ENCODE measurements around the gene FADS1. TPM values are rescaled to one million over a fixed set of nuclear protein-coding genes. Genes with fewer than 3 reads are reported as not detected.

The FADS1 gene
- total and polyA plus RNA-seq, 4 donors: 63.6 to 94.9 (median 91.9) TPM

GRCh38 chr11:61773809-61774208 is 43.0 kb downstream of the FADS1 start:
- DNase-seq (ENCODE audit: low read depth in 4 of 6, low spot score in 6 of 6): no peak
- whole genome bisulfite sequencing (ENCODE audit: insufficient coverage): 87% methylated on average over 18 of the region's 18 CpGs
- H3K9me3 ChIP-seq (ENCODE audit: control insufficient read depth, insufficient read depth, low read length): no peaks in the 10 kb centered on the region
- no peak overlapping the region for H3K4me3 ChIP-seq (ENCODE audit: low read depth, low read length)
- no peak overlapping the region for H3K27ac ChIP-seq (ENCODE audit: low read depth, low read length)
- peaks cover 41% of the 10 kb centered on the region for H3K36me3 ChIP-seq (ENCODE audit: control insufficient read depth, insufficient read depth, low read length)
- no peaks in the 10 kb centered on the region for H3K27me3 ChIP-seq (ENCODE audit: control insufficient read depth, insufficient read depth, low read length)
- H3K4me1 ChIP-seq (ENCODE audit: control insufficient read depth, insufficient read depth, low read length): peaks cover 47% of the 10 kb centered on the region

DNA sequence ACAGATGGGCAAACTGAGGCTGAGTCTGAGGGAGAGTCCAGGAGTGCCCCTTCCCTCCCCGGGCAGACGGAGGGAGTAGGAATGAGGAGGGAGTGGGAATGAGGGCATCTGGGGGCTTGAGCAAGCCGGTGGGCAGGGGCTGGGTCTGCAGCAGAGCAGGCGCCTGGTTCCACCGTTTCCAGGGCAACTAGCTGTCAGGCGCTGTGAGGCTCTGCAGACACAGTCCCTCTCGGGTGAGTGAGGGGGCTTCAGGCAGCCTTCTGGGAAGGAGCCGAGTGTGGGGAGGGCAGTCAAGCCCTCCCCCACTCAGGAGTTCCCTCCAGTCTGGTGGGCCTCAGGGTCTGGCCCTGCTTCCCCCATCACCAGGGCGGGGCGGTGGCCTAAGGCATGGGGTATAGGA is 43.4 kb downstream of the FADS1 start:
- Histone ChIP-seq H3K4me1 (ENCODE audit: control insufficient read depth, insufficient read depth, low read length) (peaks cover 46% of the 10 kb centered on the region), H3K27me3 (ENCODE audit: control insufficient read depth, insufficient read depth, low read length) (no peaks in the 10 kb centered on the region), H3K36me3 (ENCODE audit: control insufficient read depth, insufficient read depth, low read length) (peaks cover 43% of the 10 kb centered on the region), H3K27ac (ENCODE audit: low read depth, low read length) (no peak overlapping the region), H3K4me3 (ENCODE audit: low read depth, low read length) (no peak overlapping the region), H3K9me3 (ENCODE audit: control insufficient read depth, insufficient read depth, low read length) (no peaks in the 10 kb centered on the region)
- peak in 2 of 6 donors; percentile 34 to 41 for DNase-seq (ENCODE audit: low read depth in 4 of 6, low spot score in 6 of 6)
- WGBS (ENCODE audit: insufficient coverage): 12% methylated on average over 6 of the region's 10 CpGs

GRCh38 chr11:61771985-61772455 is 44.8 kb downstream of the FADS1 start:
- H3K27ac ChIP-seq (ENCODE audit: low read depth, low read length): no peak overlapping the region
- H3K4me3 ChIP-seq (ENCODE audit: low read depth, low read length): no peak overlapping the region
- no peaks in the 10 kb centered on the region for H3K27me3 ChIP-seq (ENCODE audit: control insufficient read depth, insufficient read depth, low read length)
- H3K9me3 ChIP-seq (ENCODE audit: control insufficient read depth, insufficient read depth, low read length): no peaks in the 10 kb centered on the region
- H3K4me1 ChIP-seq (ENCODE audit: control insufficient read depth, insufficient read depth, low read length): peaks cover 33% of the 10 kb centered on the region
- peaks cover 36% of the 10 kb centered on the region for H3K36me3 ChIP-seq (ENCODE audit: control insufficient read depth, insufficient read depth, low read length)
- no peak for DNase-seq (ENCODE audit: low read depth in 4 of 6, low spot score in 6 of 6)
- WGBS (ENCODE audit: insufficient coverage): 41% methylated on average over 3 of the region's 7 CpGs

GRCh38 chr11:61771195-61771894 is 45.5 kb downstream of the FADS1 start:
- peaks cover 38% of the 10 kb centered on the region for H3K36me3 ChIP-seq (ENCODE audit: control insufficient read depth, insufficient read depth, low read length)
- DNase-seq (ENCODE audit: low read depth in 4 of 6, low spot score in 6 of 6): no peak
- H3K27me3 ChIP-seq (ENCODE audit: control insufficient read depth, insufficient read depth, low read length): no peaks in the 10 kb centered on the region
- H3K9me3 ChIP-seq (ENCODE audit: control insufficient read depth, insufficient read depth, low read length): no peaks in the 10 kb centered on the region
- no peak overlapping the region for H3K4me3 ChIP-seq (ENCODE audit: low read depth, low read length)
- no peak overlapping the region for H3K27ac ChIP-seq (ENCODE audit: low read depth, low read length)
- WGBS (ENCODE audit: insufficient coverage): 88% methylated on average over 12 of the region's 15 CpGs
- H3K4me1 ChIP-seq (ENCODE audit: control insufficient read depth, insufficient read depth, low read length): peaks cover 31% of the 10 kb centered on the region

DNA sequence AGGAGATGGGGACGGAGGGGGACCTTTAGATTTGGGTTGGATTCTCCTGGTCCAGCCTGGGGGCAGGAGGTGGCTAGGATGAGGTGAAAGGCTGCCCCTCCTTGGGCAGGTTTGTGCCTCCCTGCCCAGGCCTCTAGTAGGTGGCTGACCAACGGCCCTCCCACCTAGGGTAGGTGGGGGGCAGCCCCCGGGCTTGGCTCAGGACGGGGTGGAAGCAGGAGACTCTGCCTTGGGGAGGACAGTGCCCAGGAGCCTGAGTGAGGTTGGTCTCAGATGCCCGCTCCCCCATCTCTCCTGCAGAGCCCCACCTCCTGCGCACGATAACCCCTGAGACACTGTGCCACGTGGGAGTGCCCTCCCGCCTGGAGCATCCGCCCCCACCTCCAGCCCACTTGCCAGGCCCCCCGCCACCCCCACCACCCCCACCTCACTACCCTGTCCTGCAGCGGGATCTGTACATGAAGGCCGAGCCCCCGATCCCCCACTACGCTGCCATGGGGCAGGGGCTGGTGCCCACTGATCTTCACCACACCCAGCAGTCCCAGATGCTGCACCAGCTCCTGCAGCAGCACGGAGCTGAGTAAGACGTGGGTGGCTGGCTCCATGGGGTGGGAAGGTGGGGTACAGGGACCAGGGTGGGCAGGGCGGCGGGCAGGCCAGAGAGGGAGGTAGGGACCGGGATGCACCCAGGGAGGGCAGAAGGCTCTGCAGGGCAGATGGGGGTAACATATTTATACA is 46.7 kb downstream of the FADS1 start:
- Histone ChIP-seq H3K9me3 (ENCODE audit: control insufficient read depth, insufficient read depth, low read length) (no peaks in the 10 kb centered on the region), H3K4me1 (ENCODE audit: control insufficient read depth, insufficient read depth, low read length) (peaks cover 28% of the 10 kb centered on the region), H3K27me3 (ENCODE audit: control insufficient read depth, insufficient read depth, low read length) (no peaks in the 10 kb centered on the region), H3K27ac (ENCODE audit: low read depth, low read length) (no peak overlapping the region), H3K4me3 (ENCODE audit: low read depth, low read length) (no peak overlapping the region), H3K36me3 (ENCODE audit: control insufficient read depth, insufficient read depth, low read length) (peaks cover 43% of the 10 kb centered on the region)
- 89% methylated on average over 3 of the region's 20 CpGs for whole genome bisulfite sequencing (ENCODE audit: insufficient coverage)
- no peak for DNase-seq (ENCODE audit: low read depth in 4 of 6, low spot score in 6 of 6)

DNA sequence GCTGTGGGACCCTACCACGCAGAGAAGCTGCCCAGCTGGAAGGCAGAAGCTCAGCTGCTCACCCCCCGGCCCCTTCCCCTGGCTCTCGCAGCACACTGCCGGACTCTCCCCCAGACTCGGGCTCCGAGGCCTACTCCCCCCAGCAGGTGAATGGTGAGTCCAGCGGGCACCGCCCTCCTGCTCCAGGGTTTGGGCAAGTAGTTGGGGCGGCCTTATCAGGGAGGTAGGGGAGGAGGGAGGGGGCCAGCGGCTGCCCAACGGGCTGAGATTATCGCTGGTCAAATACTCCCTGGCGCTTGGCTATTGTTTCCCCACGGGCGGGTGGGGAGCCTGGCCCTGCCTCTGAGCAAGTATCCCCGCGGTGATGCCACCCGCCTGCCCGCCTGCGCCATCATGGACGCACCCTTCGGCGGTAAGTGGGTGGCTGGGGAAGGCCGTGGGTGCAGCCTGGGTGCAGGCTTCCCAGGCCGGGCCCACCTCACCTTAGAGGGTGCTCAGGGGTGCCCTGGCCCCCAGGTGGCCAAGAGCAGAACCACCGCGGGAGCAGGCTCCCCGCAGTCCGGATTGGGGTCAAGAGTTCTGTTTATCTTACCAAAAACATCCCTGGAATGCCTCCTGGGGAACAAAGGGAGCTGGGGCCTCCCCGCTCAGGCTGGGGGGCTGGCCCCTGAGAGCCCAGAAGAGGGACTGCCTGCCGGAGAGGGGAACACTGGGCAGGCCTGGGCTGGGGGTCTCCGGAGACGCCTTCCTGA is 47.5 kb downstream of the FADS1 start:
- peaks cover 47% of the 10 kb centered on the region for H3K36me3 ChIP-seq (ENCODE audit: control insufficient read depth, insufficient read depth, low read length)
- H3K27ac ChIP-seq (ENCODE audit: low read depth, low read length): no peak overlapping the region
- H3K9me3 ChIP-seq (ENCODE audit: control insufficient read depth, insufficient read depth, low read length): no peaks in the 10 kb centered on the region
- peaks cover 28% of the 10 kb centered on the region for H3K4me1 ChIP-seq (ENCODE audit: control insufficient read depth, insufficient read depth, low read length)
- no peak overlapping the region for H3K4me3 ChIP-seq (ENCODE audit: low read depth, low read length)
- 59% methylated on average over 28 of the region's 33 CpGs for WGBS (ENCODE audit: insufficient coverage)
- DNase-seq (ENCODE audit: low read depth in 4 of 6, low spot score in 6 of 6): no peak
- no peaks in the 10 kb centered on the region for H3K27me3 ChIP-seq (ENCODE audit: control insufficient read depth, insufficient read depth, low read length)

DNA sequence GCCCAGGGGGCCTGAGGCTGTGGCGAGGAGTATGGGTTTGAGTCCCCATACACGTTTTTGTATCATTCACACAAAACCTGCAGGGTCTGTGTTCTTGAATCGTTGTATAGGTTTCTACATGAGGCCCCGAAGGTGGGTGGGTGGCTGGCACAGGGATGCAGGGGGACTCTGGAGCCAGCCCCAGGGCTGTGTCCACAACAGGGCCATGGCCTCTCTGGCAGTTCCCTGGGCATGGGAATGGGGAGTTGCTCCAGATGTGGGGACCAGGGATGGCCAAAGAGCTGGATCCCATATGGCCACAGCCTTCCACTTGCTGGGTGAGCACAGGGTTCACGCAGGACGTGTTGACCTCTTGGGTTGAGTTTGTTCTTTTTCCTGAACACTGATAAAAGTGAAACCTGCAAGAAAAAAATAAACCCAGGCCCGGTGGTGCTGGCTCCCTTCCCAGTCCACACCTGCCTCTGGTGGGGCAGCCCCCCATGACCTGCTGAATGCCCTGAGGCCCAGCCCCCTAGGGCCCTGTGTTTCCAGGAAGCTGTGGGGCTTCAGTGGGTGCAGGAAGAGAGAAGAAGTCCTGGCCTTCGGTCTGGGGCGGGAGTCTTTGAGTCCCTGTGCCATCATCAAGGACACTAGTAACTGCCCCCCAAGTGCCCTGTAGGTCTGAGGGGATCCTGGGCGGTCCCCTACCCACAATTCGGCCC is 48.3 kb downstream of the FADS1 start:
- H3K36me3 ChIP-seq (ENCODE audit: control insufficient read depth, insufficient read depth, low read length): peaks cover 48% of the 10 kb centered on the region

GRCh38 chr11:61766353-61766841 is 50.4 kb downstream of the FADS1 start:
- H3K27ac ChIP-seq (ENCODE audit: low read depth, low read length): no peak overlapping the region
- peaks cover 34% of the 10 kb centered on the region for H3K36me3 ChIP-seq (ENCODE audit: control insufficient read depth, insufficient read depth, low read length)
- DNase-seq (ENCODE audit: low read depth in 4 of 6, low spot score in 6 of 6): no peak
- H3K4me1 ChIP-seq (ENCODE audit: control insufficient read depth, insufficient read depth, low read length): peaks cover 21% of the 10 kb centered on the region
- H3K27me3 ChIP-seq (ENCODE audit: control insufficient read depth, insufficient read depth, low read length): no peaks in the 10 kb centered on the region
- no peak overlapping the region for H3K4me3 ChIP-seq (ENCODE audit: low read depth, low read length)
- WGBS (ENCODE audit: insufficient coverage): 89% methylated on average over 13 of the region's 13 CpGs
- no peaks in the 10 kb centered on the region for H3K9me3 ChIP-seq (ENCODE audit: control insufficient read depth, insufficient read depth, low read length)

More for the DNA sequence above, 48.3 kb downstream of the FADS1 start:
- WGBS (ENCODE audit: insufficient coverage): 89% methylated on average over 7 of the region's 11 CpGs
- no peaks in the 10 kb centered on the region for H3K27me3 ChIP-seq (ENCODE audit: control insufficient read depth, insufficient read depth, low read length)
- H3K4me3 ChIP-seq (ENCODE audit: low read depth, low read length): no peak overlapping the region
- no peak for DNase-seq (ENCODE audit: low read depth in 4 of 6, low spot score in 6 of 6)
- peaks cover 24% of the 10 kb centered on the region for H3K4me1 ChIP-seq (ENCODE audit: control insufficient read depth, insufficient read depth, low read length)
- H3K27ac ChIP-seq (ENCODE audit: low read depth, low read length): no peak overlapping the region
- no peaks in the 10 kb centered on the region for H3K9me3 ChIP-seq (ENCODE audit: control insufficient read depth, insufficient read depth, low read length)
